HL-60 (cell line): Measurements from ENCODE around the gene IGFBPL1.

Experiments
- DNase-seq, 2 experiments: peaks; one replicate each; pipeline ENCODE4 v3.0.0-alpha.2; 2010 to 2020; ENCODE audit warnings: low read depth in 1 of 2, low spot score in 1 of 2
- H3K27ac ChIP-seq: fragments of 250-450 bp; sonication (Bioruptor Pico); replicated peaks from 2 replicates; pipeline ENCODE4 v1.5.1; 2020; ENCODE audit warnings: mild to moderate bottlenecking, moderate library complexity
- H3K27me3 ChIP-seq: fragments of 250-450 bp; sonication (Bioruptor Pico); 2 replicates; pipeline ENCODE4 v1.5.1; 2021; ENCODE audit warnings: mild to moderate bottlenecking, moderate library complexity; ENCODE audit not compliant: insufficient read depth, poor library complexity, severe bottlenecking
- H3K4me3 ChIP-seq: replicated peaks from 2 replicates; pipeline ENCODE4 v1.5.1; 2011; ENCODE audit warnings: mild to moderate bottlenecking, control low read depth, low read length; ENCODE audit not compliant: insufficient read depth
- CTCF ChIP-seq: IDR thresholded peaks from one replicate; pipeline ENCODE4 v1.5.1; 2011; ENCODE audit warnings: low read length, control low read depth, inconsistent platforms; ENCODE audit not compliant: insufficient read depth
- GABPA ChIP-seq: IDR thresholded peaks from 2 replicates; pipeline ENCODE4 v1.6.1; 2012; ENCODE audit warnings: low read depth
- POLR2AphosphoS5 ChIP-seq: IDR thresholded peaks from 2 replicates; pipeline ENCODE4 v1.6.1; 2012; ENCODE audit warnings: low read depth
- REST ChIP-seq: IDR thresholded peaks from 2 replicates; pipeline ENCODE4 v1.6.1; 2012; ENCODE audit warnings: low read depth; ENCODE audit not compliant: insufficient replicate concordance
- SPI1 ChIP-seq: IDR thresholded peaks from 2 replicates; pipeline ENCODE4 v1.6.1; 2012; ENCODE audit warnings: low read depth, mild to moderate bottlenecking, borderline replicate concordance

IGFBPL1 gene

GRCh38 chr9:38421498-38422211, 2.6 kb downstream of the IGFBPL1 start:
- no peak for DNase-seq
- Histone ChIP-seq H3K27me3 (peaks cover 34% of the 10 kb centered on the region), H3K4me3 (no peak overlapping the region), H3K27ac (no peak overlapping the region)
- TF ChIP-seq REST (no peak), GABPA (no peak), SPI1 (no peak), POLR2AphosphoS5 (no peak)

- Histone ChIP-seq H3K27ac (no peak overlapping the region), H3K4me3 (no peak overlapping the region), H3K27me3 (peaks cover 19% of the 10 kb centered on the region)
- TF ChIP-seq POLR2AphosphoS5: no peak
- no peak for TF ChIP-seq SPI1
- no peak for TF ChIP-seq GABPA
- no peak for TF ChIP-seq CTCF
- TF ChIP-seq REST: no peak
- no peak for DNase-seq
Measured at GRCh38 chr9:38419181-38419580, 5.1 kb downstream of the IGFBPL1 start.

- H3K27ac ChIP-seq: no peak overlapping the region
- TF ChIP-seq CTCF (no peak), POLR2AphosphoS5 (no peak), SPI1 (no peak), GABPA (no peak), REST (no peak)
- no peak for DNase-seq
- H3K27me3 ChIP-seq: peaks cover 15% of the 10 kb centered on the region
- H3K4me3 ChIP-seq: no peak overlapping the region
Measured at GRCh38 chr9:38418366-38418765, 5.9 kb downstream of the IGFBPL1 start.
